ENCODE results near the gene BAHD1.

The BAHD1 gene

DNA sequence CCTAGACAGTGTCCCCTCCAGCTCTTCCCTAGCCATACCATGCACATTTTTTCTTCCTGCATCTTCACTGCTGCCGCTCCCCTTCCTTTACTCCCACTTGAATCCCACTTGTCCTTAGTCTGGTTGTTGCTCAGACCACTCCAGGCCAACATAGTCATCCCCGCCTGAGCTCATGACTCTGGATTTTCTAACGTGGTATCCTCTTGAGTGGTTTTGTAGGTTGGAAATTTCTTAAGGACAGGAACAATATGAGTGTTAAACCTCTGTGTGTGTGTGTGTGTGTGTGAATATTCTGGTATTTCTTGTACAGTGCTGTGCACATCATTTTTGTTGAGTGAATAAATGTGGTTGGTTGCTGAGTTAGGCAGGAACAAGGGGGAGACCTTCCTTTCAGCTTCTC, 3.1 kb downstream of the BAHD1 start:
- DNase-seq (ENCODE audit: low spot score) (no peak), ATAC-seq (ENCODE audit: low read depth) (no peak)
- no peaks in the 10 kb centered on the region for H3K27me3 ChIP-seq (ENCODE audit: insufficient read depth, poor library complexity, severe bottlenecking)
- H3K9me3 ChIP-seq (ENCODE audit: severe bottlenecking), result no peaks in the 10 kb centered on the region
- H3K27ac ChIP-seq (ENCODE audit: poor library complexity, severe bottlenecking), result no peak overlapping the region
- H3K4me1 ChIP-seq (ENCODE audit: insufficient read depth, poor library complexity, severe bottlenecking), result peaks cover 7% of the 10 kb centered on the region
- no peak for TF ChIP-seq CTCF (IDR thresholded peaks at IDR 0.05; ENCODE audit: poor library complexity, severe bottlenecking)
- no peak overlapping the region for H3K4me3 ChIP-seq (ENCODE audit: severe bottlenecking)
- H3K36me3 ChIP-seq (ENCODE audit: low read depth), result no peaks in the 10 kb centered on the region

GRCh38 chr15:40444736-40445135, 4.0 kb downstream of the BAHD1 start:
- H3K27me3 ChIP-seq (ENCODE audit: insufficient read depth, poor library complexity, severe bottlenecking), result no peaks in the 10 kb centered on the region
- no peaks in the 10 kb centered on the region for H3K36me3 ChIP-seq (ENCODE audit: low read depth)
- no peak overlapping the region for H3K4me3 ChIP-seq (ENCODE audit: severe bottlenecking)
- no peak overlapping the region for H3K27ac ChIP-seq (ENCODE audit: poor library complexity, severe bottlenecking)
- TF ChIP-seq CTCF (IDR thresholded peaks at IDR 0.05; ENCODE audit: poor library complexity, severe bottlenecking), result no peak
- no peaks in the 10 kb centered on the region for H3K9me3 ChIP-seq (ENCODE audit: severe bottlenecking)
- DNase-seq (ENCODE audit: low spot score) (no peak), ATAC-seq (ENCODE audit: low read depth) (no peak)
- H3K4me1 ChIP-seq (ENCODE audit: insufficient read depth, poor library complexity, severe bottlenecking), result peaks cover 7% of the 10 kb centered on the region

DNA sequence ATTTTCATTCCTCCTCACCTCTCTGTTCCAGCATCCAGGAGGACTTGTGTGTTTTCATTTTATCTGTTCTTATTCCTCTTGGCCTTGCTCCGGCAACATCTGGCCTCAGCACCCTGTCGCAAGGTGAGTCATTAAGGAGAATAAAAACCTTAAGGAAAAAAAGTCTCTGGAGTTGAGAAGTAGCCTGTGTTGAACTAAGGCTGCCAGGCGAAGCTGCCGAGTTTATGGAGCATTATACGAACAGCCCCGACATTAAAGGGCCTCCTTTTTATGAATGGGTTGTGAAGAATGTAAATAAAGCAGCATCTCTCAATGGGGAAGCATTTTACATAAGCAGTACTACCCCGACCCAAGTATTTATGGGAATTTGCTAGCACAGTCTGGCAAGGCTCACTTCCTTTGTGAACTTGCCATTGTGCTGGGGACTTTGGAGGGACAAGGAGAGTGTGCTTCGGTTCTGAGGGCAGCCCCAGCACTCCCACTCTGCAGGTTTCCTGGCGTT, 4.7 kb downstream of the BAHD1 start:
- ATAC-seq (ENCODE audit: low read depth) (0 out of 3 replicates have a peak, but pooled peaks have one; percentile 11), DNase-seq (ENCODE audit: low spot score) (no peak)
- H3K27me3 ChIP-seq (ENCODE audit: insufficient read depth, poor library complexity, severe bottlenecking), result no peaks in the 10 kb centered on the region

GRCh38 chr15:40446144-40446543, 5.4 kb downstream of the BAHD1 start:
- TF ChIP-seq CTCF (IDR thresholded peaks at IDR 0.05; ENCODE audit: poor library complexity, severe bottlenecking), result no peak
- Histone ChIP-seq H3K27ac (ENCODE audit: poor library complexity, severe bottlenecking) (no peak overlapping the region), H3K36me3 (ENCODE audit: low read depth) (no peaks in the 10 kb centered on the region), H3K9me3 (ENCODE audit: severe bottlenecking) (no peaks in the 10 kb centered on the region), H3K27me3 (ENCODE audit: insufficient read depth, poor library complexity, severe bottlenecking) (no peaks in the 10 kb centered on the region), H3K4me1 (ENCODE audit: insufficient read depth, poor library complexity, severe bottlenecking) (peaks cover 7% of the 10 kb centered on the region), H3K4me3 (ENCODE audit: severe bottlenecking) (no peak overlapping the region)
- ATAC-seq (ENCODE audit: low read depth), result no peak
- DNase-seq (ENCODE audit: low spot score), result no peak

More for the DNA sequence above, 4.7 kb downstream of the BAHD1 start:
- peaks cover 7% of the 10 kb centered on the region for H3K4me1 ChIP-seq (ENCODE audit: insufficient read depth, poor library complexity, severe bottlenecking)
- H3K9me3 ChIP-seq (ENCODE audit: severe bottlenecking), result no peaks in the 10 kb centered on the region
- no peak for TF ChIP-seq CTCF (IDR thresholded peaks at IDR 0.05; ENCODE audit: poor library complexity, severe bottlenecking)
- no peak overlapping the region for H3K27ac ChIP-seq (ENCODE audit: poor library complexity, severe bottlenecking)
- no peak overlapping the region for H3K4me3 ChIP-seq (ENCODE audit: severe bottlenecking)
- H3K36me3 ChIP-seq (ENCODE audit: low read depth), result no peaks in the 10 kb centered on the region

GRCh38 chr15:40448354-40448753, 7.6 kb downstream of the BAHD1 start:
- no peaks in the 10 kb centered on the region for H3K36me3 ChIP-seq (ENCODE audit: low read depth)
- no peak overlapping the region for H3K4me3 ChIP-seq (ENCODE audit: severe bottlenecking)
- H3K27me3 ChIP-seq (ENCODE audit: insufficient read depth, poor library complexity, severe bottlenecking), result no peaks in the 10 kb centered on the region
- peaks cover 7% of the 10 kb centered on the region for H3K4me1 ChIP-seq (ENCODE audit: insufficient read depth, poor library complexity, severe bottlenecking)
- ATAC-seq (ENCODE audit: low read depth), result no peak
- DNase-seq (ENCODE audit: low spot score), result no peak
- no peak for TF ChIP-seq CTCF (IDR thresholded peaks at IDR 0.05; ENCODE audit: poor library complexity, severe bottlenecking)
- H3K9me3 ChIP-seq (ENCODE audit: severe bottlenecking), result no peaks in the 10 kb centered on the region
- H3K27ac ChIP-seq (ENCODE audit: poor library complexity, severe bottlenecking), result no peak overlapping the region

Data from RWPE2 (cell line).